HG03025 (cell line): Measurements from ENCODE around the gene ZDHHC14.

ENCODE experiments used
- ATAC-seq: cut with Tn5 transposase; IDR thresholded peaks from one replicate; pipeline ENCODE4 v1.9.1; 2021; ENCODE audit warnings: mild to moderate bottlenecking, moderate library complexity; ENCODE audit not compliant: unreplicated experiment, low FRiP score

ZDHHC14 gene

GRCh38 chr6:157512382-157512682 lies 131.3 kb downstream of the ZDHHC14 start:
- ATAC-seq: no peak

GRCh38 chr6:157513004-157513603 lies 132.1 kb downstream of the ZDHHC14 start:
- no peak for ATAC-seq

GRCh38 chr6:157513619-157514485 lies 132.9 kb downstream of the ZDHHC14 start:
- no peak for ATAC-seq

GRCh38 chr6:157514659-157515496 lies 133.9 kb downstream of the ZDHHC14 start:
- ATAC-seq: no peak

- ATAC-seq: no peak
These were observed 135.5 kb downstream of the ZDHHC14 start for GRCh38 chr6:157516319-157517026.

GRCh38 chr6:157517601-157518359 lies 136.8 kb downstream of the ZDHHC14 start:
- no peak for ATAC-seq

- no peak for ATAC-seq
These were observed 137.6 kb downstream of the ZDHHC14 start for GRCh38 chr6:157518397-157519250.

- ATAC-seq: no peak
These were observed 138.5 kb downstream of the ZDHHC14 start for GRCh38 chr6:157519255-157520116.

GRCh38 chr6:157520117-157520406 lies 139.1 kb downstream of the ZDHHC14 start:
- no peak for ATAC-seq

GRCh38 chr6:157520596-157521361 lies 139.8 kb downstream of the ZDHHC14 start:
- no peak for ATAC-seq

GRCh38 chr6:157521362-157522335 lies 140.7 kb downstream of the ZDHHC14 start:
- ATAC-seq: no peak

- ATAC-seq: no peak
These were observed 141.5 kb downstream of the ZDHHC14 start for GRCh38 chr6:157522472-157522871.

GRCh38 chr6:157524735-157525134 lies 143.7 kb downstream of the ZDHHC14 start:
- ATAC-seq: no peak

GRCh38 chr6:157525292-157525889 lies 144.4 kb downstream of the ZDHHC14 start:
- ATAC-seq: no peak

- no peak for ATAC-seq
These were observed 145.0 kb downstream of the ZDHHC14 start for GRCh38 chr6:157525918-157526425.

- peak; percentile 49 for ATAC-seq
These were observed 146.5 kb downstream of the ZDHHC14 start for GRCh38 chr6:157527471-157527907.
